HS-5 (cell line): ENCODE results near the gene PARN.
"Not testable (repeated sequence)": the region's sequence is repeated elsewhere in the genome, so short reads cannot be mapped to it uniquely, and the experiment has no call there.

Experiments
- DNase-seq: peaks from one replicate; pipeline ENCODE4 v3.0.0-alpha.2; 2012; ENCODE audit warnings: low read depth

The PARN gene, protein sequence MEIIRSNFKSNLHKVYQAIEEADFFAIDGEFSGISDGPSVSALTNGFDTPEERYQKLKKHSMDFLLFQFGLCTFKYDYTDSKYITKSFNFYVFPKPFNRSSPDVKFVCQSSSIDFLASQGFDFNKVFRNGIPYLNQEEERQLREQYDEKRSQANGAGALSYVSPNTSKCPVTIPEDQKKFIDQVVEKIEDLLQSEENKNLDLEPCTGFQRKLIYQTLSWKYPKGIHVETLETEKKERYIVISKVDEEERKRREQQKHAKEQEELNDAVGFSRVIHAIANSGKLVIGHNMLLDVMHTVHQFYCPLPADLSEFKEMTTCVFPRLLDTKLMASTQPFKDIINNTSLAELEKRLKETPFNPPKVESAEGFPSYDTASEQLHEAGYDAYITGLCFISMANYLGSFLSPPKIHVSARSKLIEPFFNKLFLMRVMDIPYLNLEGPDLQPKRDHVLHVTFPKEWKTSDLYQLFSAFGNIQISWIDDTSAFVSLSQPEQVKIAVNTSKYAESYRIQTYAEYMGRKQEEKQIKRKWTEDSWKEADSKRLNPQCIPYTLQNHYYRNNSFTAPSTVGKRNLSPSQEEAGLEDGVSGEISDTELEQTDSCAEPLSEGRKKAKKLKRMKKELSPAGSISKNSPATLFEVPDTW

DNA sequence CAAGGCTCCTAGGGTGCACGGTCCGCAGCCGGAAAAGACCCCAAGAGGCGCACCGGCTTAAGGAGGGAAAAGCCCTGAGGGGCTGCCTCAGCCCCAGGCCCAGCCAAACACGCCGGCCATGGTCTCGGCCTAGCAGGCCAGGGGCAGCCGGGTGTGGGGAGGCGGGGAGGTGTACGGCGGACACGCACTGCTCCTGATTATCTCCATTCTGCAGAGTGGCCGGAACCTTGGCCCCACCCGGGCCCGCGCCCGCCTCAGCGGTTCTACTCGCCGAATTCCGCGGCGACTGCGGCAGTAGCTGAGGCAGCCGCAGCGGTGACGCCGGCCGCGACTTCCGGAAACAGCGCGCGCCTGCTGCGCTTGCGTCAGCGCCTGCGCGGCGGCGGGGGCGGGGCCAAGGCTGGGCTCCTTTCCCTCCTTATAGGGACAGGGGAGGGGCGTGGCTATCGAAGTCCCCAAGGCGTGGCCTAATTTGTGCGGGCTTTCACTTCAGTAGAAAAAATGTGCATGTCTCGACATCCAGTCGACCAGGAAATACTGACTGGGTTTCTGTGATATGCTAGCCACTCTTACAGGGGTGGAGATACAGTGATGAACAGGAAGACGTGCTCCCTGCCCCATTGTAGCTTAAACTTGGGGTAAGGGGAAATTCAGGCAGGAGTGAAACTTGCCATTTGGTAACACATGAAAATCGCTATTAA, at the start of gene PARN:
Gene PARN (minus strand): TSS at position 342 of the 701 bp plus-strand sequence. CDS start 135 bp downstream, at position 207.
- peak; percentile 86 for DNase-seq

DNA sequence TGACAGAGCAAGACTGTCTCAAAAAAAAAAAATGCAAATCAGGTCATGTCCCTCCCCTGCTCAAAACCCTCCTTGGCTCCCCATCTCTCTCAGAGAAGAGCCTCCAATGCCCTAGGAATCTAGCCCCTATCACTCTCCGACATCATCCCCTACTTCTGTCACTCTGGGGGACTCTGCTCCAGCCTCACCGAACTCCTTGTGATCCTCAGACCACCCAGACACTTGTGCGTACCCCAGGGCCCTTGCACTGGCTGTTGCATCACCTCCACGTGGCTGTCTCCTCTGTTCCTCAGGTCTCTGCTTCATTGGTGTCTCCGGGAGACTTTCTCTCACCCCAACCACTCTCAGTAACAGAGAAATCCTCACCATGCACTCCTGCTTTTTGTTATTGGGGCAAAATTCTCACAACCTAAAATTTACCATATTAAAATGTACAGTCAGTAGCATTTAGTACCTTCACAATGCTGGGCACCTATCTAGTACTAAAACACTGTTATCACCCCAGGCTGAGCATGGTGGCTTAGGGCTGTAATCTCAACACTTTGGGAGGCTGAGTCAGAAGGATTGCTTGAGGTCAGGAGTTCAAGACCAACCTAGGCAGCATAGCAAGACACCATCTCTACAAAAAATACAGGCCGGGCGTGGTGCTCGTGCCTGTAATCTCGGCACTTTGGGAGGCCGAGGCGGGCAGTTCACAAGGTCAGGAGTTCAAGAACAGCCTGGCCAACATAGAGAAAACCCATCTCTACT, 48.9 kb upstream of the PARN start:
- no peak for DNase-seq

DNA sequence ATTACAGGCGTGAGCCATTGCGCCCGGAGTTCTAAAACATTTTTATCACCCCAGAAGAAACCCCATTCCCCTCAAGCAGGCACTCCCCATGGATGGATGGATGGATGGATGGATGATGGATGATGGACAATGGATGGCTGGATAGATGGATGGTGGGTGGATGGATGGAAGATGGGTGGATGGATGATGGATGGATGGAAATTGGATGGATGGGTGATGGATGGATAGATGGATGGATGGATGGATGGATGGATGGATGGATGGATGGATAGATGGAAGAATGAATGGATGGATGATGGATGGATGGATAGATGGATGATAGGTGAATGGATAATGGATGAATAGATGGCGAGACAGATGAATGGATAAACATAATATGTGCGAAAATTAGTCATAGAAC, 47.6 kb upstream of the PARN start:
- DNase-seq: no peak

DNA sequence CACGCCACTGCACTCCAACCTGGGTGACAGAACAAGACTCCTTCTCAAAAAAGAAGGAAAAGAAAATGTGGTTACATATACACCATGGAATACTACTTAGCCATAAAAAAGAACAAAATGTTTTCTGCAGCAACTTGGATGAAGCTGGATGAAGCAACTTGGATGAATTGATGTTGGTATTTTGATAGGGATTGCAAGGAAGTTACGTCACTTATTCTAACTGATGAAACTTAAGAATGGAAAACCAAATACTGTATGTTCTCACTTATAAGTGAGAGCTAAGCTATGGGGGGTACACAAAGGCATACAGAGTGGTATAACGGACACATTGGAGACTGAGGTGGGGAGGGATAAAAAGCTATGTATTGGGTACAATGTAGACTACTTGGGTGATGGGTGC, 46.6 kb upstream of the PARN start:
- no peak for DNase-seq

DNA sequence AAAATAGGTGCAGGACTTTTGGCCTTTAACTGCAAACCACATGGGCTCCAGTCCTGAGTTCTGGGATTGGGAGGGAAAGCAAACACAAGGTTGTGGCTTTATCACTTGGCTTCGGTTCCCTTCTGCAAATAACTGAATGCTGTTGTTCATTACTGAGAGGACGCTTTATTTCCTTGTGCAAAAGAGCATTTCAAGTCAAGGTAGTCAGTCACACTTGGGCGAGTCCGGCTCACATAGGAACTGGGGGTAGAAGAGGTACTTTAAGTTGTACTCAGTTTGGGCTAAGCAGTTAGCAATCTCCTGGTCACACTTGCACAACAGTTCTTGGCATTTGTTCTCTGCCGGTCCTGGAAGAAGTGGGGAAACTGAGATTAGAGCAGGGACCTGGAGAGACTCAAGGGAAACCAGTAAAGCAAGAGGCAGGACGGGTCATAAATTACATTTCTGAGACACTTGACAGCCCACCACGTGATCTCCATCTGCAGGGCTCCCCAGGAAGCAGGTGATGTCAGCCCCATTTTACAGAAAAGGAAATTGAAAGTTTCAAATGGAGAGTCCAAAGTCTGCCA, 42.4 kb upstream of the PARN start:
- no peak for DNase-seq

DNA sequence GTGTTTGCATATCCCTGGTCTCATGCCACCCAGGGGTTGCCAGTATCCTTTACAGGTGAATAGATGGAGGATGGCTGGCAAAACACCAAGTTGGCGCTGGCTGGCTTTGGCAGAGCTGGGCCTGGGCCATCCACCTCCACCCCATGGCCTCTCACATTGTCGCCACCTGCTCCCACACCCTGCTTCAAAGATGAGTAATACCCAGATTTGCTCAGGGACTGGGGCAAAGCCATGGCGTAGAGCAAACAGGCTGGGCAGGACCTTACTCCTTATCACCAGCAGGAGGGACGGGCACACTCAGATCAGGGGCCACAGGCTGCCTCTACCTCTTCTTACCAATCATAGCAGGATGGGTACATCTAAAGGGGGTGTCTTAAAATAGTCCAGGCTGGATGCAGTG, 39.7 kb upstream of the PARN start:
- DNase-seq: no peak

DNA sequence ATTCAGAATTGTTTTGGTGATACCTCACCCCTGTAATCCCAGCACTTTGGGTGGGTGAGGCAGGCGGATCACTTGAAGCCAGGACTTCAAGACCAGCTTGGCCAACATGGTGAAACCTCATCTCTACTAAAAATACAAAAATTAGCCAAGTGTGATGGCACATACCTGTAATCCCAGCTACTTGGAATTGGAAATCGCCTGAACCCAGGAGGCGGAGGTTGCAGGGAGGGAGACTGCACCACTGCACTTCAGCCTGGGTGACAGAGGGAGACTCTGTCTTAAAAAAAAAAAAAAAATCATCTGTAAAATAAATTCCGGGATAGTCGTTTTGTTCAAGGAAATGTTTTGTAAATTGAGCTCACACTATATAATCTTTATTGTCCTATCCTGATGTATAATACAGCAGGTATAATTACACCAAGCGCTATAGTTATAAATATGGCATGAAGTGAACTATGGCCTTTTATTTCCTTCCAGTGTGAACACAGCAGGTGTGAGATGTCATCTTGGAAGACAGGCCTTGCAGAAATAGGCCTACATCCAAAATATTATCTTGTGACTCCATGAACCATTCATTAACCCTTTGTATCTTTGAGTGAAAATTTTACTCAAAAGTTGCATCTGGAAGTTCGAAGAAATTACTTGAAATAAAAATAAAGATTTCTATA, 38.6 kb upstream of the PARN start:
- DNase-seq: no peak

DNA sequence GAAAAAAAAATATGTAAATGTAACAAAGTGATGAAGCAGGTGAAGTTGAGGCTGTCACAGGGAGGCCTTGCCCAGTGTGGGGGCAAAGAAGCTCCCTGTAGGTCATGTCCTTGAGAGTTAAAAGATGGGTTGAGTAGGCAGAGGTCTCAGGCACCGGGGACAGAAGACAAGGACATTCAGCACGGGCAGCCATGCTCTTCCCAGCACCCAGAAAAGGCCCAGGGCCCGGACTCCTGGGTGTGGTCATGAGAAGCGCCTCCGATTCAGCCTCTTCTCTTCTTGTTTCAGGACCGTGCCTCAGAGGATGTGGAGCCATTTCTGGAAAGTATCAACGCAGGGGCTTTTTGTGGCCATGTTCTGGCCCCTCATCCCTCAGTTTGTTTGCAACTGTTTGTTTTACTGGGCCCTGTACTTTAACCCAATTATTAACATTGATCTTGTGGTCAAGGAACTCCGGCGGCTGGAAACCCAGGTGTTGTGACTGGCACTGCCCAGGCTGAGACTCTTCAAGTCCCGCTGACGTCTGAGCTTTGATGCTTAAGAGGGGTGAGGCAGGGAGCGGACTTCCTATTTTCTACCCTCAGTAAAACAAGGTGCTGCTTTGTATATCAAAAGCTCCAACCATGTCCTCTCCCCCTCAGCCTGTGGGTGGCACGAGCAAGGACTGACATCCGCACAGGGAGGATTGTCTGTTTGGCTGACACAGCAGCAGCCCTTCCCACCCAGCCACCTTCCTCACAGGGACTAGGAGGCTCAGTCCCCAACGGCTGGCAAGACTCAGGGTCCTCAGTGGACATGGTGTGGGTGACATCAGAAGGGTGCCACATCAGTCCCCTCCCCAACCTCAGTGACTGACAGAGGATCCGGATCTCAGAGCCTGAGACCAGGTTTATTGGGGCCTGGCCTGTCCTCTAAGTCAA, 37.5 kb upstream of the PARN start:
- DNase-seq: no peak

DNA sequence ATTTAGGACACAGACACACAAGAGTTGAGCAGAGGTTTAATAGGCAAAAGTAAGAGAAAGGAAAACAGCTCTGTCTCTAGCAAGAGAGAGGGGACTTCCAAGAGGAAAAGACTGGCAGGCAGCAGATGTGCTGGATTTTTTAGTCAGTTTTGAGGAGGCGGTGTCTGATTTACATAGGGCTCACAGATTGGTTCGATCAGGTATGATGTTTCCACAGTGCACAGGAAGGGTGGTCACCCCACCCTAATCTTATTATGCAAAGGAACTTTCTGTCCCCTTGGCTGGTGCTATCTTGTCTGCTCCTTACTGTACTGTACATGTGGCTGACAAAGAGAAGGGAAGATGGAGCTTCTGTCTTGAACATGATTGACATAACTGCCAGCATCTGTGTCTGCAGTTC, 28.0 kb upstream of the PARN start:
- no peak for DNase-seq

DNA sequence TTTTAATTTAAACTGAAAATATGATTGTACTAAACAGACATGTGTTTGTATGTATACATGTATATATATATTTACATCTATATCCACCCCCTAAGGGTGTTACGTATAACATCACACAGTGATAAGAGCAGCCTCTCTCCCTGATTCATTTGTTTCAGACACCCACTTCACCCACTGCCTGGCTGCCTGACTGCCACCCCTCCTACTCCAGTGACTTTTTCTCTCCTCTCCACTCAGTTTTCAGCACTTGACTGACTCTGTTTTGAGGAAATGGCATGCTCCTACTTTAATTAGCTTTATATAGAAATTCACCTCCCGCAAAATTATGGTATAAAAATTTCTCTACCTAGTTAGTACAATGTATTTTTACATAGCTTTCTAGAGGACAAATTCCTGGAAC, 22.7 kb upstream of the PARN start:
- DNase-seq: no peak

DNA sequence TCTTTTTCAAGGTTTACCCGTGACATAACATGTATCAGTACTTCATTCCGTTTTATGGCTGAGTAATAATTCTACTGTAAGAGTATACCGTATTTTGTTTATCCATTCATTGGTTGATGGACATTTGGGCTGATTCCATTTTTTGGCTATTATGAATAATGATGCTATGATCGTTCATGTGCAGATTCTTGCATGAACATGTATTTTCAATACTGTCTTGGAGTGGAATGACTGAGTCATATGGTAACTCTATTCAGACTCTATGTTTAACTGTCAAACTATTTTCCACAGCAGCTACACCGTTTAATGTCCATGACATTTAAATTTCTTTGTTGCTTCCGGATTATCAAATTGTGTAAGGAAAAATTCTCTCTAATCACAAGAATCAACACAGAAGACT, 20.6 kb upstream of the PARN start:
- no peak for DNase-seq

DNA sequence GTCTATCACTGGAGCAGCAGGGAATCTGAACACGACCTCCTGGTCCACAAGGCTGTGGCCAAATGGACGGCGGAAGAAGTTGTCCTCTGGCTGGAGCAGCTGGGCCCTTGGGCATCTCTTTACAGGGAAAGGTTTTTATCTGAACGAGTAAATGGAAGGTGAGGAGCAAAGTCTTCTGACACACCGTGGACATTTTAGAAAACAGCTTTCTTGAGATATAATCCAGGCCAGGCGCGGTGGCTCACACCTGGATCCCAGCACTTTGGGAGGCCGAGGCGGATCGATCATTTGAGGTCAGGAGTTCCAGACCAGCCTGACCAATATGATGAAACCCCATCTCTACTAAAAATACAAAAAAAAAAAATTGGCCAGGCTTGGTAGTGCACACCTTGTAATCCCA, 19.8 kb upstream of the PARN start:
- no peak for DNase-seq

DNA sequence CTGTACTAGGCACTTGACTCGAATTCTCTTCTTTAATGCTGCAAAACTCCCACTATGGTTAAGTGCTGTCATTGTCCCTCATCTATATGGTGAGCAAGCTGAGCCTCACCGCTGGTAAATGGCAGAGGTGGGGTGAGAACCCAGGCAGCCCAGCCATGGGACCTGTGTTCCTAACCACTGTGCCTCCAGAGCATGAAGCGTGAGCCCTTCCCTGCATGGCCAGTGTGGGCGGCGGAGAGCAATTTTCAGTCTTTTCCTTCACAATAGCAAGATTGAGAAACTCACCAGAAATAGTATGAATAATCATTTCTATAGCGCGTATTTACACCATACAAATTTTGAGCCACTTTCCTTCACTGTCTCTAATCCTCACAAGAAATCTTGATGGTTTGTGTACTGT, 11.9 kb upstream of the PARN start:
- no peak for DNase-seq

DNA sequence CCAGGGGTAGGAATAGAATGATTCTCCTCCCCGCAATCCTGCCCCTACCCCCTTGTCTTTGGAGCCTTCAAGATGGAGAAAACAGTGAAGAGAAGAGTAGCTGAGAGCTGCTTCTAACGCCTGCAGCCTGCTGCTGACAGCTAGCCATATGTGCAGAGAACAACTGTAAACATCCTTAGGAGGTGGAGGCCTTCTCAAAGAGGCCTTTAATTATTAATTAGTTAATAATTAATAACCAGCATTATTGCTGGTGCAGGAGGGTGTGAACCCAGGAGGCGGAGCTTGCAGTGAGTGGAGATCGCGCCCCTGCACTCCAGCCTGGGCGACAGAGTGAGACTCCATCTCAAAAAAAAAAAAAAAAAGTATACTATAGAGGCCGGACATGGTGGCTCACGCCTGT, 11.1 kb upstream of the PARN start:
- DNase-seq: no peak

DNA sequence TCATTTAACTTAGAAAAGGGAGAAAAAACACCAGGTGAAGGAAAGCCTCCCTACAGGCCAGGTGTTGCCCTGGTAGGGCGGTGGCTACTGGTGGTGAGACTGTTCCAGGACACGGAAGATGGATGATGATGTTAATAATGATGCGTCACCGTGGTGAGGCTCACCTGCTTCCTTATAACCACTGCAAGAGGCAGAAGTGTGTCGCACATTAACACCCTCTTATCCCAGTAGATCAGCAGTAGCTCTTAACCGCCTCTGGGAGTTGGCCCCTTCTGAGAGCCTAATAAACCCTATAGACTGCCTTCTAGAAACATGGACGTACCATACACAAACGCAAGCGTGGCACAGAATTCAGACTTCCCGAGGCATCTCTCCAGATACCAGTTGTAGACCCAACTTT, 10.5 kb upstream of the PARN start:
- DNase-seq: no peak

DNA sequence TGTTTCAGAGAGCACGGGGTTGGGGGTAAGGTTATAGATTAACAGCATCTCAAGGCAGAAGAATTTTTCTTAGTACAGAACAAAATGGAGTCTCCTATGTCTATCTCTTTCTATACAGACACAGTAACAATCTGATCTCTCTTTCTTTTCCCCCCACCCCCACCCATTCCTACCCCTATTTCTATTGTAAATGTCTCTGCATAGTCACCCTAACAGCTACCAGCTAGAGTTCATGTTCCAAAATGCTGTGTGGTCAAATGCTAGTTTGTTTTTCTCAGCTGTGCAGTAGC, 6.8 kb upstream of the PARN start:
- DNase-seq: not testable (repeated sequence)

DNA sequence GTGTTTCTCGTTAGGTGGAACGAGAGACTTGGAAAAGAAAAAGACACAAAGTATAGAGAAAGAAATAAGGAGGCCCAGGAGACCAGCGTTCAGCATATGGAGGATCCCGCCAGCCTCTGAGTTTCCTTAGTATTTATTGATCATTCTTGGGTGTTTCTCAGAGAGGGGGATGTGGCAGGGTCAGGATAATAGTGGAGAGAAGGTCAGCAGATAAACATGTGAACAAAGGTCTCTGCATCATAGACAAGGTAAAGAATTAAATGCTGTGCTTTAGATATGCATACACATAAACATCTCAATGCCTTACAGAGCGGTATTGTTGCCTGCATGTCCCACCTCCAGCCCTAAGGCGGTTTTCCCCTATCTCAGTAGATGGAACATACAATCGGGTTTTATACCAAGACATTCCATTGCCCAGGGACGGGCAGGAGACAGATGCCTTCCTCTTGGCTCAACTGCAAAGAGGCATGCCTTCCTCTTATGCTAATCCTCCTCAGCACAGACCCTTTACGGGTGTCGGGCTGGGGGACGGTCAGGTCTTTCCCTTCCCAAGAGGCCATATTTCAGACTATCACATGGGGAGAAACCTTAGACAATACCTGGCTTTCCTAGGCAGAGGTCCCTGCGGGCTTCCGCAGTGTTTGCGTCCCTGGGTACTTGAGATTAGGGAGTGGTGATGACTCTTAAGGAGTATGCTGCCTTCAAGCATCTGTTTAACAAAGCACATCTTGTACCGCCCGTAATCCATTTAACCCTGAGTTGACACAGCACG, 6.3 kb upstream of the PARN start:
- not testable (repeated sequence) for DNase-seq

DNA sequence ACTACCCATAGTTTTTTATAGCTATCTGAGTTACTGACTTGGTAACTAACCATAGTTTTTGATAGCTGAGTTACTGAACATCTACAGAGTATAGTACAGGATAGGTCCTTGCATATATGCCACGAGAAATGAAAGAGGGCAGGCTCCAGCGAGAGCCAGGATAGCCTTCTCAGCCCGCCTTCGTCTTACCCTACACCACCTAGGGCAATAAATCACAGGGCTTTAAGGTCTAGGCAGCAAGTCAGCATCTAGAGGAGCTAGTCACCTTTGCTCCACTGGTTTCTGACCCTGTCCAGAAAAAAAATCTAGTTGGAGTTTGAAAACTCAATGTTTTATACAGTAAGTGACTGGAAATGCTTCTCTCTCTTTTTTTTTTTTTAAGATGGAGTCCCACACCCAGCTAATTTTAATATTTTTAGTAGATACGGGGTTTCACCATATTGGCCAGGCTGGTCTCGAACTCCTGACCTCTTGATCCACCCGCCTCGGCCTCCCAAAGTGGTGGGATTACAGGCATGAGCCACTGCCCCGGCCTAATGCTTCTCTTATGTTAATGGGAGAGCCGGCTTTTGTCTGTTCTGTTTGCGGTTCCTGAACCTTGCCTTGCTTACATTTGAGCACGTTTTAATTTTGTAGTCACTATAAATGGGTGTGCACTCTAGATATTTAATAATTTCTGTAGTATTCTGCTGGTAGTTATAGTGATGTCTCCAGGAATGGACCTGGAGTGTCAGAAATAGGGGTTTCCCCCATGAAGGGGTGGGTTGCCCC, 5.5 kb upstream of the PARN start:
- DNase-seq: no peak

DNA sequence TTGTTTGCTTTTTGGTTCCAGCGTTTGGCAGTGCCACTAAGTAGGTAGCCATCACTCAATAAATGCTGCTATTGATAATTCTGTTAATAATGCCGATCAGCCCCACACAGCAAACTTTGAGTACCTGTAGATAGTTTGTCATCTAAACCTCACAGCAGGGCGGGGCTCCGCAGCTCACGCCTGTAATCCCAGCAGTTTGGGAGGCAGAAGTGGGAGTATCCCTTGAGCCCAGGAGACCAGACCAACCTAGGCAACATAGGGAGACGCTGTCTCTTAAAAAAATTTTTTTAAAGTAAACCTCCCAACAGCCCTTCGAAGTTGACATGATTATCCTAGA, 4.3 kb upstream of the PARN start:
- no peak for DNase-seq
